Measurements from ENCODE around the gene C13orf42.
A peak's percentile ranks its signal among the peaks of the same experiment; 100 is the strongest.

The C13orf42 gene

GRCh38 chr13:51111174-51111573 is at the start of gene C13orf42:
Gene C13orf42 (minus strand): TSS chr13:51111274. CDS start chr13:51111209, 65 bp downstream.
- no peak for DNase-seq (ENCODE audit: low read depth)

- no peak for DNase-seq (ENCODE audit: low read depth)
These were observed 47.9 kb upstream of the C13orf42 start for GRCh38 chr13:51158880-51159518.

- DNase-seq (ENCODE audit: low read depth) = no peak
These were observed 47.3 kb upstream of the C13orf42 start for GRCh38 chr13:51158365-51158764.

GRCh38 chr13:51156648-51157047 is 45.6 kb upstream of the C13orf42 start:
- no peak for DNase-seq (ENCODE audit: low read depth)

- DNase-seq (ENCODE audit: low read depth) = no peak
These were observed 44.9 kb upstream of the C13orf42 start for GRCh38 chr13:51155776-51156515.

- no peak for DNase-seq (ENCODE audit: low read depth)
These were observed 44.1 kb upstream of the C13orf42 start for GRCh38 chr13:51155161-51155560.

- DNase-seq (ENCODE audit: low read depth) = peak; percentile 53
These were observed 43.0 kb upstream of the C13orf42 start for GRCh38 chr13:51154029-51154555.

- no peak for DNase-seq (ENCODE audit: low read depth)
These were observed 42.5 kb upstream of the C13orf42 start for GRCh38 chr13:51153527-51153926.

GRCh38 chr13:51152701-51153100 is 41.6 kb upstream of the C13orf42 start:
- DNase-seq (ENCODE audit: low read depth) = no peak

- no peak for DNase-seq (ENCODE audit: low read depth)
These were observed 40.4 kb upstream of the C13orf42 start for GRCh38 chr13:51151463-51151862.

GRCh38 chr13:51148952-51149573 is 38.0 kb upstream of the C13orf42 start:
- DNase-seq (ENCODE audit: low read depth) = peak; percentile 57

- DNase-seq (ENCODE audit: low read depth) = no peak
These were observed 37.3 kb upstream of the C13orf42 start for GRCh38 chr13:51148223-51148951.

- DNase-seq (ENCODE audit: low read depth) = no peak
These were observed 36.7 kb upstream of the C13orf42 start for GRCh38 chr13:51147732-51148131.

GRCh38 chr13:51146667-51147066 is 35.6 kb upstream of the C13orf42 start:
- no peak for DNase-seq (ENCODE audit: low read depth)

- no peak for DNase-seq (ENCODE audit: low read depth)
These were observed 26.2 kb upstream of the C13orf42 start for GRCh38 chr13:51137250-51137649.

- no peak for DNase-seq (ENCODE audit: low read depth)
These were observed 25.4 kb upstream of the C13orf42 start for GRCh38 chr13:51136276-51136980.

- no peak for DNase-seq (ENCODE audit: low read depth)
These were observed 23.8 kb upstream of the C13orf42 start for GRCh38 chr13:51134763-51135365.

- DNase-seq (ENCODE audit: low read depth) = no peak
These were observed 19.3 kb upstream of the C13orf42 start for GRCh38 chr13:51130348-51130747.

- DNase-seq (ENCODE audit: low read depth) = peak; percentile 62
These were observed 14.6 kb upstream of the C13orf42 start for GRCh38 chr13:51125495-51126226.

GRCh38 chr13:51122868-51123566 is 11.9 kb upstream of the C13orf42 start:
- DNase-seq (ENCODE audit: low read depth) = no peak

Data from EH (cell line).